Heart right ventricle (tissue), 16 donors: Measurements from ENCODE around the gene KRTAP10-2. TPM values are rescaled to one million over a fixed set of nuclear protein-coding genes. Genes with fewer than 3 reads are reported as not detected.

Experiments
- ATAC-seq, 8 donors: fragments of 200-7000 bp; cut with Tn5 transposase; one replicate each; pipeline ENCODE4 v1.9.1; 2020; ENCODE audit warnings: mild to moderate bottlenecking in 8 of 8, moderate library complexity in 8 of 8, moderate number of reproducible peaks in 1 of 8
- DNase-seq, 2 donors: peaks; one replicate each; pipeline ENCODE4 v3.0.0-alpha.2; 2020
- H3K27ac ChIP-seq, 10 donors: fragments of 200-600 bp; sonication (generic) in 2 of 10; one replicate each; pipeline versions ENCODE4 v1.5.0 to v1.8.0; 2020 to 2022; ENCODE audit warnings: mild to moderate bottlenecking in 3 of 10
- H3K27me3 ChIP-seq, 7 donors: fragments of 200-600 bp; one replicate each; pipeline ENCODE4 v1.8.0; 2021 to 2022; ENCODE audit warnings: mild to moderate bottlenecking in 2 of 7
- H3K36me3 ChIP-seq, 9 donors: fragments of 200-600 bp; sonication (generic) in 1 of 9; one replicate each; pipeline versions ENCODE4 v1.5.0 to v1.8.0; 2020 to 2022; ENCODE audit warnings: mild to moderate bottlenecking in 2 of 9
- H3K4me1 ChIP-seq, 9 donors: fragments of 200-600 bp; sonication (generic) in 1 of 9; one replicate each; pipeline versions ENCODE4 v1.5.0 to v1.8.0; 2020 to 2022; ENCODE audit warnings: mild to moderate bottlenecking in 4 of 9
- H3K4me3 ChIP-seq, 10 donors: fragments of 200-600 bp; sonication (generic) in 2 of 10; one replicate each; pipeline versions ENCODE4 v1.5.0 to v1.8.0; 2020 to 2022; ENCODE audit warnings: mild to moderate bottlenecking in 7 of 10, moderate library complexity in 2 of 10
- H3K9me3 ChIP-seq, 11 donors: fragments of 200-600 bp in 10 of 11; sonication (generic) in 2 of 11; one replicate each; pipeline versions ENCODE4 v1.5.0 to v1.8.0; 2013 to 2022; ENCODE audit warnings: mild to moderate bottlenecking in 2 of 11, control low read depth in 1 of 11, moderate library complexity in 1 of 11
- WGBS, 2 donors: extraction: QIAGEN DNeasy Blood & Tissue Kit; methylation state at CpG; one replicate each; pipeline ENCODE4 v1.1.7; 2013; ENCODE audit warnings: inconsistent platforms in 1 of 2; 5-methylcytosine and 5-hydroxymethylcytosine counted together
- intact Hi-C, 10 donors: fragments of 100-400 bp; cut with DNase I; formaldehyde crosslinking; loops; one replicate each; pipeline versions ENCODE4 v1.11.1 to v1.14.2; 2022
- polyA plus RNA-seq, 2 donors: library from polyadenylated mRNA; stranded (reverse); fragments of 200-250 nt; gene quantifications; one replicate each; pipeline ENCODE4 v1.2.3, GENCODE V29; 2013
- total RNA-seq, 10 donors: library from RNA; stranded (reverse); fragmentation: NEBNext Ultra II Directional in 3 of 10; extraction: Animal tissue kit (Norgen Biotek cat#: 25700) in 3 of 10; gene quantifications; one replicate each; pipeline versions ENCODE4 v1.2.1 to v1.2.4, GENCODE V29; 2021 to 2023
- TF ChIP-seq, protein P1 (sequence below), 9 donors: fragments of 200-600 bp; sonication (generic) in 2 of 9; IDR thresholded peaks; one replicate each; pipeline versions ENCODE4 v1.5.0 to v1.8.0; 2021 to 2022; ENCODE audit warnings: antibody characterized with exemption in 9 of 9, mild to moderate bottlenecking in 5 of 9, moderate library complexity in 1 of 9
- donor health status: Arrhythmogenic right ventricular cardiomyopathy.
- donor health status: ischemic (EF 13 %, LVEDD 7.1; RV severe dilation, severe dysfunction).
- donor health status: healthy with polysubstance abuse.
- donor health status: DM: no; HTN: yes; CAD: no.
- donor health status: DM: no; HTN: no; CAD: no.
- donor health status: ischemic (EF 25% LVEDD 6.9; RV normal size, moderate dysfunction).
- donor health status: ischemic (EF 25% LVEDD 5.7; RV mildly dilated, moderate dysfunction).
- donor health status: healthy.
- donor health status: DM: yes; HTN: yes; CAD: no.
- donor health status: Ischemic cardiomyopathy.
- donor health status: ischemic (EF 35%, LVEDD 5.7; RV mildly dilated, moderate dysfunction).
- donor health status: nonischemic (EF 11% LVEDD 7.7; RV severe dilation, severe dysfunction).
- donor health status: DM: yes; HTN: yes; CAD: no.
- donor health status: PGD.
- donor health status: ischemic (EF 29% LVEDD 5.4; RV normal size, mild dysfunction).
- donor health status: nonischemic (EF 23%, LVEDD 6.1; RV moderate dilation, normal function).

Gene KRTAP10-2
- total and polyA plus RNA-seq, 12 donors = not detected

DNA sequence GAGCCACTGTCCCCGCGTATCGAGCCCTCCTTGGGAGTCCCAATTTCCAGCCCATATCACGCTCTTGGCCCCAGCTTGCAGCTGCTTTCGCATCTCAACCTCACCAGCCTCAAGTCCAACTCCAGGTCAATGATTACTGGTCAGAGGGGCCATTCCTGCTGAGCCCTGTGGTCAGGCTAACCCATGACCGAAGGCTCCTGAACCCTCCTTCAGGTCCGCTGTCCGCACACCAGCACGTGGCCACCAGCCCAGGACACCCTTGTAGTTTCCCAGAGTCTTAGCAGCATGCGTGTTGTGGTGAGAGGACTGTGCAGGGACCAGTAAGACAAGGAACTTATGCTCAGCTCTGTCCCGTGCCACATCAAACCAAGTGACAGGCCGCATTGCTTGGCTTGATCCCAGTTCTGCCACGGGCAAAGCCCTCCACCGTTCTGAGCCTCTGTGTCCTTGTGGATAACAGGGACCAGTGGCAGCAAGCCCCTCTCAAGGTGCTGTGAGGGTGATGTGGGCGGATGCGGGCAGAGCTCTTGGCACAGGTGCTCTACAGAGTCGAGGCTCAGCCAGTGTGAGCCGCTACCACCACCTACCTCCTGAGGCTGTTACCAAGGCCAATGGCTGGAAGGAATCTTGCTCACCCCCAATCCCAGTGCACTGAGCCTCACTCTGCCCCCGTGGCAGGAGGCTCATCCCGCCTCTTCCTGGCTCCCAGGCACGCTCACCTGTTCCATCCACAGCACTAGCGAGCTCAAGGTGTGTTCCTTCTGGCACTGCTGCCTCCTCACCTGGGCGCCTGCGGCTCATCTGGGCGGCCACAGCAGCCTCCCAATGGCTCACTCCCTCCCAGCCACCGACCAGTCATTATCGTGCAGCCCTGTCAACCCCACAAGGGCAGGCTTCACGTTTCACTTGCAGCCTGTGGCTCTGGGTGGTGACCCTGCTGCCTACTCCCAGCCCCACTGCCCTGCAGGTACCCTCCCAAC is 31.7 kb downstream of the KRTAP10-2 start:
- peak in 1 of 2 donors; percentile 4 for DNase-seq
- TF ChIP-seq, protein P1, sequence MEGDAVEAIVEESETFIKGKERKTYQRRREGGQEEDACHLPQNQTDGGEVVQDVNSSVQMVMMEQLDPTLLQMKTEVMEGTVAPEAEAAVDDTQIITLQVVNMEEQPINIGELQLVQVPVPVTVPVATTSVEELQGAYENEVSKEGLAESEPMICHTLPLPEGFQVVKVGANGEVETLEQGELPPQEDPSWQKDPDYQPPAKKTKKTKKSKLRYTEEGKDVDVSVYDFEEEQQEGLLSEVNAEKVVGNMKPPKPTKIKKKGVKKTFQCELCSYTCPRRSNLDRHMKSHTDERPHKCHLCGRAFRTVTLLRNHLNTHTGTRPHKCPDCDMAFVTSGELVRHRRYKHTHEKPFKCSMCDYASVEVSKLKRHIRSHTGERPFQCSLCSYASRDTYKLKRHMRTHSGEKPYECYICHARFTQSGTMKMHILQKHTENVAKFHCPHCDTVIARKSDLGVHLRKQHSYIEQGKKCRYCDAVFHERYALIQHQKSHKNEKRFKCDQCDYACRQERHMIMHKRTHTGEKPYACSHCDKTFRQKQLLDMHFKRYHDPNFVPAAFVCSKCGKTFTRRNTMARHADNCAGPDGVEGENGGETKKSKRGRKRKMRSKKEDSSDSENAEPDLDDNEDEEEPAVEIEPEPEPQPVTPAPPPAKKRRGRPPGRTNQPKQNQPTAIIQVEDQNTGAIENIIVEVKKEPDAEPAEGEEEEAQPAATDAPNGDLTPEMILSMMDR (IDR thresholded peaks at IDR 0.05) = no peak
- H3K27me3 ChIP-seq = peaks cover 0 to 36% (median 8%) of the 10 kb centered on the region in 7 donors
- no peak overlapping the region for H3K27ac ChIP-seq
- no peak overlapping the region for H3K4me3 ChIP-seq
- H3K36me3 ChIP-seq = no peaks in the 10 kb centered on the region
- ATAC-seq = no peak
- no peaks in the 10 kb centered on the region for H3K4me1 ChIP-seq
- intact Hi-C loops = loop anchor here in 4 of 10 donors (5.0 to 10.0 kb wide), 3 partner anchors 218 to 275 kb away; no protein-coding TSS in a partner anchor
- 90 to 91% methylated on average over 28 of the region's 28 CpGs for WGBS, 2 donors
- no peaks in the 10 kb centered on the region for H3K9me3 ChIP-seq

- peaks cover 0 to 29% (median 8%) of the 10 kb centered on the region in 7 donors for H3K27me3 ChIP-seq
- H3K4me3 ChIP-seq = no peak overlapping the region
- no peaks in the 10 kb centered on the region for H3K9me3 ChIP-seq
- ATAC-seq = no peak
- H3K27ac ChIP-seq = no peak overlapping the region
- WGBS, 2 donors = 73 to 74% methylated on average over 12 of the region's 12 CpGs
- TF ChIP-seq, protein P1 (IDR thresholded peaks at IDR 0.05) = no peak
- no peak for DNase-seq
- no peaks in the 10 kb centered on the region for H3K4me1 ChIP-seq
- intact Hi-C loops = loop anchor here in 4 of 10 donors (5.0 to 10.0 kb wide), 3 partner anchors 219 to 276 kb away; no protein-coding TSS in a partner anchor
- H3K36me3 ChIP-seq = no peaks in the 10 kb centered on the region
Observed at GRCh38 chr21:44518686-44519085, 32.6 kb downstream of the KRTAP10-2 start.

DNA sequence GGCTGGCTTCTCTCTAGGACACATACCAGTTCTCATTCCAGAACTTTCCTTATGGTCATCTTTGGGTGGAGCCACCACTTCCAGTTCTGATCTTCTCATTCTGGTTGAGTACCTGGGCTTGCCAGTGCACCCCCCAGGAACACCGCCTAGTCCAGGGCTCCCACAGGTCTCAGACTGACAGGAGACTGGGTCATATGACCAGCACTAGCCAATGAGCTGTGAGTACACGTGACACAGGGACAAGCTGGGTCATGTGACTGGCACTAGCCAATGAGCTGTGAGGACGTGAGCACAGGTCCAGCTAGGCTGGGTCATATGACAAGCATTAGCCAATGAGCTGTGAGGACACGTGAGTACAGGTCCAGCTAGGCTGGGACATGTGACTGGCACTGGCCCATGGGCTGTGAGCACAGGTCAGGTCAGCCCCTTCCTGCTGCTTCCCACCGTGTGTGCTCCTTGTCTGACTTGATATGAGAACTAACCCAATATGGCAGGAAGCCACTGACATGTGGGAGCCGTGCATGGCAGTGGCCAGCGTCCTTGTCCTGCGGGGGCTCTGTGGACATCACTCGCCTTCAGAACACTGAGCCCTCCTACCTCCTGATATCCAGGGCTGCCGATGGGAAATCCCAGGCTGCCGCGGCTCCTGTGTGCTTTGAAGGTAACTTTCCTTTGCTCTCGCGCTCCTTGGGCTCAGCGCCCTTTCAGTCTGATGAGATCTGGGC is 34.0 kb downstream of the KRTAP10-2 start:
- 76 to 84% methylated on average over 15 of the region's 15 CpGs for WGBS, 2 donors

More for the DNA sequence above, 34.0 kb downstream of the KRTAP10-2 start:
- TF ChIP-seq, protein P1 (IDR thresholded peaks at IDR 0.05) = no peak
- intact Hi-C loops = loop anchor here in 4 of 10 donors (5.0 to 10.0 kb wide), 3 partner anchors 220 to 277 kb away; no protein-coding TSS in a partner anchor
- Histone ChIP-seq H3K36me3 (no peaks in the 10 kb centered on the region), H3K4me3 (no peak overlapping the region), H3K4me1 (no peaks in the 10 kb centered on the region), H3K9me3 (no peaks in the 10 kb centered on the region), H3K27me3 (peaks cover 0 to 27% (median 8%) of the 10 kb centered on the region in 7 donors), H3K27ac (no peak overlapping the region)
- DNase-seq (no peak), ATAC-seq (no peak)
